GM08714 (cell line): ENCODE data around the gene ZFYVE28.

Experiments used
- H3K4me3 ChIP-seq: fragments of 200-500 bp; sonication (Bioruptor generic); 2 replicates; pipeline ENCODE4 v1.5.1; 2014; ENCODE audit warnings: mild to moderate bottlenecking, low read length, inconsistent platforms
- ZNF274 ChIP-seq: IDR thresholded peaks from 2 replicates; pipeline ENCODE4 v1.6.1; 2012; ENCODE audit warnings: mild to moderate bottlenecking, low read depth, low read length

Gene ZFYVE28

DNA sequence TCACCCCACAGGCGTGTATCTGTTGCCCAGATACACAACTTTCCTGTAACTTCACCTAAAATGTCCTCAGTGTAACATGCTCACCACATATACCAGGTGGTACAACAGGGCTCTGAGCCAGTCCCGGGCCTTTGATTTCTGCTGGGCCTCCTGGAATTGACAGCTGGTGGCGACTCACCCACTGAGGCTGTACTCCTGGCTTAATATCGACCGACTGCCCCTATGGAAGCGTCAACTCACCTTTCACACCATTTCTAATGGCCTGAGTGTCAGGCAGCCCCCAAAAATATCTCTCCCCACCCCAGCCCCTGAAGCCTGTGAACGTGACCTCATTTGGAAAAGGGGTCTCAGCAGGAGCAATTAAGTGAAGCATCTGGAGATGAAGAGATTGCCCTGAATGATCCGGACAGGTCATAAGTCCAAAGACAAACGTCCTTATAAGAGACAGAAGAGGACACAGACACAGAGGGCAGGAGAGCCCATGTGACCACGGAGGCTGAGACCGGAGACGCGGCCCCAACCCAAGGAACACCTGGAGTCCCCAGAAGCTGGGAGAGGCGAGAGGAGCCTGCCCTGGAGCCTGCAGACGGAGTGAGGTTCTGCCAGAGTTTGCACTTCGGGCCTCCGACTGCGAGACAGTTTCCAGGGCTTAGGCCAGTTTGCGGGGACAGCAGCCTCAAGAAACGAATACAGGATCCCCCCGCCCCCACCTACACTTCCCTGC is 144.0 kb downstream of the ZFYVE28 start:
- TF ChIP-seq ZNF274, result no peak
- no peak overlapping the region for H3K4me3 ChIP-seq

DNA sequence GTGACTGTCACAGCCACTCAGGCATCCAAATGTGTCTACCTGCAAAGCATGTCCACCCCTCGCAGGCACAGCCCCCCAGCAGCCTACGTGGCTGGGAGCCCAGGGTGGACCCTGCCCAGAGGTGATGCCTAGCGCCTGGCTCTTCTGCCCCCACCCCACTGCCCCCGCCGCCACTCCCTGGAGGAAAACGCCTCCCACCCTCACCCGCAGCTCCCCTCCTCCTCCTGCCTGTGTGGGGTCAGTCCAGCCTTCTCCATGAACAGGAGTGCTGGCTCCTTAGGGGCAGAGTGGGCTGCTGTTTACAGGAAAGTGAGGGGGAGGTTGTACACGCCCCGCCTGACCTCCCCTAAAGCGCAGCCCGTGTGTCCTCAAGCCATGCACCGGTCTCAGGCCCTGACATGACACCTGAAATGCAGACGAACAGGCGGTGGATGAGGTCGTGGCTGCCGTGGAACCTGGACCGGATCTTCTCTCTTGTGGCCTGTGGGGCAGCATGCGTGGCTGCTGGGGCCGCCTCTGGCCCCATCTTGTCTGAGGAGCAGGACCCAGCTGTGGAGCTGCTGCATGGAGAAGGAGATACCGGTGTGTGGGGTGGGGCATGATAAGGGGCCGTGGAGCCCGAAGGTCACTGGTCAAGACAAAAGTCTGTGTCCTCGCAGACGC is 144.7 kb downstream of the ZFYVE28 start:
- TF ChIP-seq ZNF274, result no peak
- H3K4me3 ChIP-seq, result no peak overlapping the region

DNA sequence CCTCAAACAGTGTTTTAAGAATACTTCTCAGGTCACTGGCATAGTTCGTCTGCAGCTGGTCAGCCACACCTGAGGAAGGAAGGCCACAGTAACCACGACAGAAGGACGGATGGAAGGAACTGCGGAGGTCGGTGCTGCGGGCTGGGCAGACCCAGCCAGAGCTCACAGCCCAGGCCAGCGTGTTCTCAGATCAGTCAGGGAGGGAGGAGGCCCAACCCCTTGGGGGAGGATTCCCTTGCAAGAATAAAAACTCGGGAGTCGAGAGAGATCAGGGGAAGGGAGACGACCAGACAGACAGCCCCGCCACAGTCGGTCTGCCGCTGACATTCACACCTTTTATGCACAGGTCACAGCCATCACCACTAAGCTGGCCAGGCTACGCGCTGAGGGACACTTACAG is 145.2 kb downstream of the ZFYVE28 start:
- no peak overlapping the region for H3K4me3 ChIP-seq
- TF ChIP-seq ZNF274, result no peak

DNA sequence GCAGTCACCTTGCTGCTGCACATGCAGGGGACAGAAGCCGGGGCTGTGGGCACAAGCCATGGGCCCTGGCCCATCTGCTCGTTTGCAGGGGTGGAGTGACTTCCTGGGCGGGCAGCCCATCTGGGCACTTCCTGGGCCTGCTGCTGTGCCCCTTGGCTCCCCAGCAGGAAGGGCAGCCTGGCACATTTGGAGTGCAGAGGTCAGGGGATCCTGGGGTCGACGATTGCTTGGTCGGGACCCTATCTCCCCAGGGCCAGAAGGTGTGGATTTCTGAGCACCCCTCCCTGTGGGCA is 145.7 kb downstream of the ZFYVE28 start:
- H3K4me3 ChIP-seq, result no peak overlapping the region
- TF ChIP-seq ZNF274, result no peak

DNA sequence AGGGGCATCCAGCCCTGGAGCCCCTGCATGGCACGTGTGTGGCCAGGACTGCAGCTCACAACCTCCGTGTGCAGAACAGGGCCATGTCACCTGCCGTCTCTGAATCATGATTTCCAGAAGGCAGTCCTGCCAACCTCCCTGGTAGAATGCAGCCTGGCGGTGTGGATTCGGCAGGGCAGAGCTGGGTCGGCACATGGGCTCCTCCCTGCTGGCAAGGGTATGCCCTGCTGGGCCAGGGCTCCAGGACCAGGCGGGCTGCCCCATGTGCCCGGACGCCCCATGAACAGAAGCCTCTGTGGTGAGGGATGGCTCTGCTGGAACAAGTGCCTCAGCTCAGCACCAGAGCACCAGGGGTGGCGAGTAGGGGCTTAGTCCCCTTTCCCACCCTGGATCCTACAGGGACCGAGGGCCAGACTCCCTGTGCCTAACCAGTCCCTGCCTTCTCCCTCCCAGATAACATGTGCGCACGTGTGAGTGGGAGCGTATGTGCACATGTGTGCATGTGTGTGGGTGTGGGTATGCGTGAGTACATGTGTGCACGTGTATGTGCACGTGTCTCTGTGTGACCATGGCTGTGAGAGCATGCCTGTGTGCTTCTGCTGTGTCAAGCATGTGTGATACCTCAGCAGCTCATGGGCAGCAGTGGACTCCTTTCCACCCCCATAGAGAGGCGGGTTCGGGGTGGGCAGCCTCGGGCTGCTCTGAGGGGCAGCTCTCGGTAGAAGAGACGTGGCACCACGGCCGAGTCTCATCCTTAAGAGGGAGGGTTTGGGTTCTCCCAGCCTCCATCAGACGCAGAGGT is 146.2 kb downstream of the ZFYVE28 start:
- no peak overlapping the region for H3K4me3 ChIP-seq
- no peak for TF ChIP-seq ZNF274

DNA sequence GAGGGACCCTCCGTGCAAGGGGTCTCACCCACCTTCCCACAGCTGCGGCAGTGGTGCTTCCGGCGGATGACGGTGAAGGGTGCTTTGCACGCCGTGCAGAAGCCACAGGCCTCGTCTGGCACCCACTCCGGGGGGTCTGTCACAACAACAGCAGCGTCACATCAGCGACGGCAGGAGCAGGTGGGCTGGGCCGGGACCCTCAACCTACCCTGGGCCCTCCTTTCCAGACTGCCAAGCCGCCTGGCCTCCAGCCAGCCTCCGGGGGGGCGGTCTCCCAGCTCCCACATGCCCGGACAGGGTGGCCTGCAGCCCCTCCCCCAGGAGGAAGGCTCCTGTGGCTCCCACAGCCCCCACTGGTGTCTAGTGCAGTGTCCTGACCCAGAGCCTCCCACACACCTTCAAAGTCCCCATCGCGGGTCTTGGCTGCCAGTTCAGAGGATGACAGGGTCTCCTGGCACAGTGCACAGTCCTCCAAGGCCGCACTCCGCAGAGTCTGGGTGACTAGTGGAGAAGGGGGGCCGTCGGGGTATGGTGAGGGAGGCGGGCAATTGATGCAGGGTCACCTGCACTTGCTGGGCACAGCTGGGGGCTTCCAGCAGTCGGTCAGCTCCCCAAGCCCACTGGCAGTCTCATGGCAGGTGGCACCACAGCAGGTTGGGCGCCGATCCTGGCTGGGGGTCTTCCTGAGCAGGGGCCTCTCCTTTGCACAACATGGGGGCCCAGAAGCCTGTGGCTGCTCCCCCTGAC is 147.0 kb downstream of the ZFYVE28 start:
- no peak overlapping the region for H3K4me3 ChIP-seq
- no peak for TF ChIP-seq ZNF274

DNA sequence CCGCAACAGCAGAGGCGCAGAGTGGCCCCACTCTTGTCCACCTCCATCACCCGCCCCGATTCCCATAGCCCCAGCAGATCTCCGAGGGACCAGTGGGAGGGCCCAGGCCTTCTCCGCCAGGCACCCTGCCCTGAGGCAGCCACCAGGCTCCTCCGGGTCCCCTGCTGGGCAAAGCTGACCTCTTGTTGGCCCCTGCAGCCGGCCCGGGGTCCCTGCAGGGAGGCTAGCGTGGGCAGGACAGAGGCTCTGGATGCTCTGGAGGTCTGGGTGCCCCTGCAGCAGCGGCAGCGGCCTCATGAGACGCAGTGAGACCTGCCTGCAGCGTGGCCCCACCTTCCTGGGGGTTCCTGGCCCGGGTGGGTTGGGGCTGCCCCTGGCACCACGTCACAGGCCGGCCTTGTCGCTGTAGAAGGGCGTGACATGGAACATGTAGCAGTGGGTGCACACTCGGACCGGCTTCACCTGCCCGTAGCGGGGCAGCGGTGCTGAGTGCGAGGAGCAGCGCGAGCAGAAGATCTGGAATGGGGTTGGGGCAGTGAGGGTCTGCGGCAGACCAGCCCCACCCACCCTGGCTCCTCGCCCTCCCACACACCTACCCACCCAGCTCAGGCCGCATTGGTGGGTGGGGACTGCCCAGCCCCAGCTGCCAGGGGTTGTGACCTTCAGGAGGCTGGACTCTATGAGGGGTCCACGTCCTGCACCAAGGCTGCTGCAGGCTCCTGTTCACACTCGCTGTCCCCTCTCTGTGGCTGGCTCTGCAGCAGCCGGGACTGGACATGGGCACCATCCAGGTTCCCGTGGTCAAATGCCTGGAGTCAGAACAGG is 147.9 kb downstream of the ZFYVE28 start:
- H3K4me3 ChIP-seq, result no peak overlapping the region
- no peak for TF ChIP-seq ZNF274

DNA sequence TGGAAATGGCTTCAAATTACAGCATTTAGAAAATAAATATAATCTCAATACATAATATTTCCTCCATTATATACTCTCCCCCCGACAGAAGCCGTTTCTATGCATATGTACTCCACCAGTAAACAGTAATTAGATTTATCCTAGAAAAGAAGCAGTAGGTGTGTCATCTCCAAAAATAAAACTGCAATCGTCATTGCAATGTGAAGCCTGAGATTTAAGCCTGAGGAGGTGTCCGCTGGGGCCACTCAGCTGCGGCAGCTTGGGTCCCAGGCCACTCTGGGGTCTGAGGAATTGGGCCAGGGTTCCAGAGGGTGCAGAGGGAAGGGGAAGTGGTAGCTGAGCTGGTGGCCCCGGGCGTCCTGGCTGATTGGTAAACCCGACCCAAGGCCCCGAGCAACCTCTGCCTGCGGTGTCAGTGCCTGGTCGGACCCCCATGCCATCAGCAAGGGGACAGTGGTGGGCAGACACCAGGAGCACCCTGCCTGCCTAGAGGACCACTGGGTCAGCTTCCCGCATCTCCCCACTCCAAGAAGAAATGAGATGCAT is 148.8 kb downstream of the ZFYVE28 start:
- no peak for TF ChIP-seq ZNF274
- H3K4me3 ChIP-seq, result no peak overlapping the region

DNA sequence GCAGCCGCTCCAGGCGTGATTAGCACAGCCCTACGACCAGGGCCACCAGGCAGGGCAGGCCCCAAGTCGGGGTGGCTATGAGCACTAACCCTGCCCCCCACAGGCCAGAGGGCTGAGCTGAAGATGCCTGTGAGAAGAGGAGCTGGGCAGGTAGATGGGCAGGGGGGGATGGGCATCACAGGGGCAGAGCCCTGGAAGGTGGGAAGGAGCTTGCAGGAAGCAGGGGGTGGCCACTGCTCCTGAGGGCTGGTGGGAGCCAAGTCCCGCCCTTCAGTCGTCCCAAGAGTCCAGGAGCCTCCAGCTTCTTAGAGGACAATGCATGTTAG is 149.3 kb downstream of the ZFYVE28 start:
- TF ChIP-seq ZNF274, result no peak
- no peak overlapping the region for H3K4me3 ChIP-seq

DNA sequence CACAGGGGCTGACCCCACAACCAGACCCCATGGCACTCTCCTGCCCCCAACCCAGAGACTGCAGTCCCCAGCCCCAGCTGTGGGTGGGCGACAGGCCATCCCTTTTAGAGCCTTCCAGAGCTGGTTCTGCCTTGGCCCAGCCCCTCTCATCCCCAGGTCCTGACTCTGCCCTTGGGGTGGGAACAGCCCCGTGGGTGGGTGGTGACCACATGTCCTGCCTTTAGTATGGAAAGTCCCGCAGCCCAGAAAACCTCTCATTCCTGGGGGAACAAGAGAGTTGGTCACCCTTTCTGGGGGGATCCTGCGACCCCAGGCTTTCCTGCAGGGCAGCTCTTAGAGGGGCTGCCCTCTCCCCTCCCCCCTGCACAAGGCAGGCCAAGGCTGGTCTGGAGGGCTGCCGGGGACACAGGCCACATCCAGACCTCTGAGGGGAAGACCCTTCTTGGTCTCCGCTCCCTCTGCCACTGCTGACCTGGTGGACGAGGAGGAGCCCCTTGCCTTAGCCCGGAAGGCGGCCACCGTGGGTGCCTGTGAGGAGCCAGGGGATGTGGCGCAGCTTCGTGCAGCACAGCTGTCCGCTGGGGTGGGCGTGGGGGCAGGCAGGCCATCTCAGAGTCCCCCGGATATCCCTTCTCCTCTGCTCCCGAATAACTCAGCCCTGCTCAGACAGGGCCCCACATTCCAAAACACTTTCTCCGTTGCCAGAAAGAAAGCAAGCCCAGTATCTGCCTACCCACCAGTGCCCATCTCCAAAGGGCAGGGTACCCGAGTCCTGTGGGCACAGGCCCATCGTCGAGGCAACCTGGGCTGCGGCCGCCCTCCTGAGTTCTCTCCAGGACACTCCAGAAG is 149.9 kb downstream of the ZFYVE28 start:
- no peak for TF ChIP-seq ZNF274
- H3K4me3 ChIP-seq, result no peak overlapping the region

DNA sequence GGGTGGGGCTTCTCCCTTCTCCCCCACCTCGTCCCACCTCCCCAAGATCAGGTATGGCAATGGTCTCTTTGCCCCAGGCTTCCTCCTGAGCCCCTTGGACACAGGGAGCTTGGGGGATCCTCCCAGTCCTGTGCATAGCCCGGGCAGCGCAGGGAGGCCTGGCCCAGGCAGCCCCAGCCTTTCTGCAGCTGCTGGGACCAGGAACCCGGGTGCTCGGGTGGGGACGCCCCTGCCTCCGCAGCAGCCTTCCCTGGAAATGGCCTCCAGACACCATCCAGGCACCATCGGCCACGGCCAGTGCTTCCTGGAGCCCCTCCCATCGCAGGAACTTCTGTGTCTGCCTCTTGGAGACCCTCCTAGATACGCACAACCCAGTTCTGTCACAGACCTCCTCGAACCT is 150.6 kb downstream of the ZFYVE28 start:
- no peak for TF ChIP-seq ZNF274
- H3K4me3 ChIP-seq, result no peak overlapping the region

DNA sequence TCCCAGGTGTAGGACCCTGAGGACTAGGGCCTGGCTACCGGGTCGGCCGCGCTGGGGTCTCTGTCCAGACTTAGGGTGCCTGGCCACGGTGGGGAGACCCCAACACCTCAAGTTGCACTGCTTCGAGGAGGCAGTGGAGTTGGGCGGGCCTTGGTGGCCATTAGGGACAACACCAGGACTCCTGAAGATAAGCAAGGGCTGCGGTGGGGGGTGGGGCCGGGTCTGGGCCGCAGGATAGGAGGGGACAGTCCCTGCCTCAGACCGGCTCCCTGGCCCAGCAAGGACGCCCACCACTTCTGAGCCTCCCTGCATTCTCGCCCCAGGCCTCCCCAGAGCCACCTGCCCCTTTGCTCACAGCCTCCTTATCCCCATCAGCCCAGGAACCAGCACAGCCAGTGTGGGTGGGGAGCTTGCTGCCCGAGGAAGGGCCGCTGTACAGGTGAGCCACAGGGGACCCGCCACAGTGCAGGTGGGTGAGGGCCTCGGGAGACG is 151.1 kb downstream of the ZFYVE28 start:
- no peak overlapping the region for H3K4me3 ChIP-seq
- TF ChIP-seq ZNF274, result no peak
